HG03159 (cell line): Measurements from ENCODE around the gene FUCA2.
"Not testable (repeated sequence)": the region's sequence is repeated elsewhere in the genome, so short reads cannot be mapped to it uniquely, and the experiment has no call there.

Source experiments
- ATAC-seq: cut with Tn5 transposase; IDR thresholded peaks from one replicate; pipeline ENCODE4 v1.9.1; 2021; ENCODE audit warnings: mild to moderate bottlenecking, moderate library complexity; ENCODE audit not compliant: unreplicated experiment

FUCA2 gene

GRCh38 chr6:143505111-143505510, 6.4 kb downstream of the FUCA2 start:
- peak; percentile 38 for ATAC-seq

- ATAC-seq, result no peak
These were observed 7.2 kb downstream of the FUCA2 start for GRCh38 chr6:143504369-143504768.

- no peak for ATAC-seq
These were observed 9.7 kb downstream of the FUCA2 start for GRCh38 chr6:143501851-143502250.

- no peak for ATAC-seq
These were observed 13.1 kb downstream of the FUCA2 start for GRCh38 chr6:143498428-143498827.

GRCh38 chr6:143496974-143497373, 14.5 kb downstream of the FUCA2 start:
- ATAC-seq, result no peak

- ATAC-seq, result no peak
These were observed 20.7 kb downstream of the FUCA2 start for GRCh38 chr6:143490775-143491174.

- no peak for ATAC-seq
These were observed 21.3 kb downstream of the FUCA2 start for GRCh38 chr6:143490244-143490643.

- ATAC-seq, result no peak
These were observed 24.8 kb downstream of the FUCA2 start for GRCh38 chr6:143486752-143487151.

- ATAC-seq, result no peak
These were observed 25.6 kb downstream of the FUCA2 start for GRCh38 chr6:143485967-143486366.

- ATAC-seq, result no peak
These were observed 28.9 kb downstream of the FUCA2 start for GRCh38 chr6:143482593-143482992.

- ATAC-seq, result no peak
These were observed 32.9 kb downstream of the FUCA2 start for GRCh38 chr6:143478479-143479062.

- no peak for ATAC-seq
These were observed 35.0 kb downstream of the FUCA2 start for GRCh38 chr6:143476545-143476944.

GRCh38 chr6:143471822-143472221, 39.7 kb downstream of the FUCA2 start:
- no peak for ATAC-seq

GRCh38 chr6:143468823-143469222, 42.7 kb downstream of the FUCA2 start:
- ATAC-seq, result not testable (repeated sequence)

GRCh38 chr6:143468026-143468425, 43.5 kb downstream of the FUCA2 start:
- ATAC-seq, result no peak

GRCh38 chr6:143465546-143465945, 46.0 kb downstream of the FUCA2 start:
- ATAC-seq, result no peak

- no peak for ATAC-seq
These were observed 53.8 kb downstream of the FUCA2 start for GRCh38 chr6:143457563-143458359.

- no peak for ATAC-seq
These were observed 60.0 kb downstream of the FUCA2 start for GRCh38 chr6:143451531-143451930.

GRCh38 chr6:143450453-143451371, 60.8 kb downstream of the FUCA2 start, which contains the start of the genes ADAT2 and PEX3:
Gene ADAT2 (minus strand): TSS chr6:143450695. CDS start chr6:143450658, 37 bp downstream.
Gene PEX3 (plus strand): TSS chr6:143450805. CDS start chr6:143451043, 238 bp downstream.
- peak; percentile 96 for ATAC-seq

GRCh38 chr6:143449714-143450452, 61.6 kb downstream of the FUCA2 start:
- peak; percentile 1 for ATAC-seq
